ENCODE results near the gene ADAMTS10. TPM values are rescaled to one million over a fixed set of nuclear protein-coding genes. Genes with fewer than 3 reads are reported as not detected.
A peak's percentile ranks its signal among the peaks of the same experiment; 100 is the strongest.
"Not testable (repeated sequence)": the region's sequence is repeated elsewhere in the genome, so short reads cannot be mapped to it uniquely, and the experiment has no call there.

Gene ADAMTS10
- total RNA-seq, 1 donor from 2014 or later, result 5.8 TPM

GRCh38 chr19:8575467-8575997 lies 35.0 kb downstream of the ADAMTS10 start:
- H3K9me3 ChIP-seq (ENCODE audit: low read depth), result no peaks in the 10 kb centered on the region
- H3K79me2 ChIP-seq (ENCODE audit: low read depth), result no peaks in the 10 kb centered on the region
- no peak overlapping the region for H3K9ac ChIP-seq
- Mint-ChIP-seq H3K36me3 (no peaks in the 10 kb centered on the region), H3K4me3 (no peak overlapping the region), H3K27me3 (ENCODE audit: insufficient read depth, low read depth) (peaks cover 10% of the 10 kb centered on the region), H3K9me3 (no peaks in the 10 kb centered on the region), H3K4me1 (peaks cover 15% of the 10 kb centered on the region), H3K27ac (no peak overlapping the region)
- H2AFZ ChIP-seq (replicated peaks), result no peak overlapping the region
- H3F3A ChIP-seq (ENCODE audit: low read depth), result peaks cover 8% of the 10 kb centered on the region
- peaks cover 13% of the 10 kb centered on the region for H3K27me3 ChIP-seq
- DNase-seq (ENCODE audit: low spot score), result no peak
- no peak overlapping the region for H3K27ac ChIP-seq
- H3K4me1 ChIP-seq, result peaks cover 5% of the 10 kb centered on the region
- H3K4me3 ChIP-seq, result no peak overlapping the region
- H3K4me2 ChIP-seq, result peak overlapping the region; percentile 58
- no peaks in the 10 kb centered on the region for H4K20me1 ChIP-seq (ENCODE audit: low read depth)
- TF ChIP-seq EZH2 (IDR thresholded peaks at IDR 0.05) (no peak), EZH2phosphoT487 (IDR thresholded peaks at IDR 0.05) (no peak), CTCF (IDR thresholded peaks at IDR 0.05) (no peak)
- H3K36me3 ChIP-seq, result no peaks in the 10 kb centered on the region

GRCh38 chr19:8574619-8574922 lies 35.9 kb downstream of the ADAMTS10 start:
- H3K4me3 Mint-ChIP-seq; H3K36me3 Mint-ChIP-seq; H3K9ac ChIP-seq; DNase-seq (ENCODE audit: low spot score); H3K27ac ChIP-seq; H3K36me3 ChIP-seq; H3F3A ChIP-seq (ENCODE audit: low read depth); H3K4me2 ChIP-seq; H3K4me3 ChIP-seq; H3K4me1 ChIP-seq; H3K79me2 ChIP-seq (ENCODE audit: low read depth); H2AFZ ChIP-seq (replicated peaks); H4K20me1 ChIP-seq (ENCODE audit: low read depth); H3K9me3 Mint-ChIP-seq; H3K9me3 ChIP-seq (ENCODE audit: low read depth); H3K27ac Mint-ChIP-seq: not testable (repeated sequence)
- Mint-ChIP-seq H3K4me1 (peaks cover 15% of the 10 kb centered on the region), H3K27me3 (ENCODE audit: insufficient read depth, low read depth) (peaks cover 13% of the 10 kb centered on the region)
- H3K27me3 ChIP-seq, result peaks cover 11% of the 10 kb centered on the region

GRCh38 chr19:8573316-8573715 lies 37.2 kb downstream of the ADAMTS10 start:
- H2AFZ ChIP-seq (replicated peaks), result no peak overlapping the region
- no peak overlapping the region for H3K4me3 ChIP-seq
- no peaks in the 10 kb centered on the region for H3K36me3 ChIP-seq
- no peak overlapping the region for H3K27ac ChIP-seq
- no peak overlapping the region for H3K27ac Mint-ChIP-seq
- no peaks in the 10 kb centered on the region for H3K36me3 Mint-ChIP-seq
- H3K4me3 Mint-ChIP-seq, result no peak overlapping the region
- H3K9me3 ChIP-seq (ENCODE audit: low read depth), result no peaks in the 10 kb centered on the region
- H3K9me3 Mint-ChIP-seq, result no peaks in the 10 kb centered on the region
- peaks cover 9% of the 10 kb centered on the region for H3K27me3 Mint-ChIP-seq (ENCODE audit: insufficient read depth, low read depth)
- H3K27me3 ChIP-seq, result no peaks in the 10 kb centered on the region
- H3K79me2 ChIP-seq (ENCODE audit: low read depth), result no peaks in the 10 kb centered on the region
- H3K9ac ChIP-seq, result no peak overlapping the region
- no peaks in the 10 kb centered on the region for H3F3A ChIP-seq (ENCODE audit: low read depth)
- no peaks in the 10 kb centered on the region for H4K20me1 ChIP-seq (ENCODE audit: low read depth)
- no peak for TF ChIP-seq EZH2 (IDR thresholded peaks at IDR 0.05)
- TF ChIP-seq CTCF (IDR thresholded peaks at IDR 0.05), result no peak
- no peak for TF ChIP-seq EZH2phosphoT487 (IDR thresholded peaks at IDR 0.05)
- H3K4me1 Mint-ChIP-seq, result peaks cover 11% of the 10 kb centered on the region
- H3K4me1 ChIP-seq, result peaks cover 5% of the 10 kb centered on the region
- no peak for DNase-seq (ENCODE audit: low spot score)
- H3K4me2 ChIP-seq, result no peak overlapping the region

- Mint-ChIP-seq H3K27me3 (ENCODE audit: insufficient read depth, low read depth) (peaks cover 6% of the 10 kb centered on the region), H3K9me3 (no peaks in the 10 kb centered on the region), H3K4me1 (peaks cover 5% of the 10 kb centered on the region), H3K27ac (no peak overlapping the region), H3K36me3 (no peaks in the 10 kb centered on the region), H3K4me3 (no peak overlapping the region)
- Histone ChIP-seq H3K9me3 (ENCODE audit: low read depth) (no peaks in the 10 kb centered on the region), H4K20me1 (ENCODE audit: low read depth) (no peaks in the 10 kb centered on the region), H3F3A (ENCODE audit: low read depth) (no peaks in the 10 kb centered on the region), H3K27ac (no peak overlapping the region), H2AFZ (replicated peaks) (no peak overlapping the region), H3K27me3 (no peaks in the 10 kb centered on the region), H3K4me1 (peaks cover 5% of the 10 kb centered on the region), H3K4me2 (no peak overlapping the region), H3K36me3 (no peaks in the 10 kb centered on the region), H3K79me2 (ENCODE audit: low read depth) (no peaks in the 10 kb centered on the region), H3K4me3 (no peak overlapping the region), H3K9ac (no peak overlapping the region)
- TF ChIP-seq CTCF (IDR thresholded peaks at IDR 0.05) (no peak), EZH2phosphoT487 (IDR thresholded peaks at IDR 0.05) (no peak), EZH2 (IDR thresholded peaks at IDR 0.05) (no peak)
- DNase-seq (ENCODE audit: low spot score), result no peak
These were observed 39.5 kb downstream of the ADAMTS10 start for GRCh38 chr19:8571006-8571411.
